Anterior cingulate cortex (tissue), 58 donors: ENCODE results near the gene CPZ.

Source experiments
- DNase-seq, 58 donors: peaks; one replicate each; lab custom pipeline; 2025; lab: John Stamatoyannopoulos, UW

Gene CPZ

GRCh38 chr4:8579526-8580320 lies 12.8 kb upstream of the CPZ start:
- DNase-seq, result no peak

- DNase-seq, result no peak
Observed at GRCh38 chr4:8580321-8581093, 12.1 kb upstream of the CPZ start, which contains the start of gene GPR78. GPR78 (plus strand) TSS chr4:8580392; CDS start chr4:8580983, 591 bp downstream.

GRCh38 chr4:8581094-8581861 lies 11.3 kb upstream of the CPZ start:
- no peak for DNase-seq

GRCh38 chr4:8582016-8582415 lies 10.5 kb upstream of the CPZ start:
- DNase-seq, result no peak

GRCh38 chr4:8582436-8582835 lies 10.1 kb upstream of the CPZ start:
- no peak for DNase-seq

- DNase-seq, result no peak
Observed at GRCh38 chr4:8582941-8583654, 9.5 kb upstream of the CPZ start.

- DNase-seq, result peak in 2 of 58 donors; percentile 8 to 20
Observed at GRCh38 chr4:8583655-8584025, 8.9 kb upstream of the CPZ start.

GRCh38 chr4:8585186-8585585 lies 7.4 kb upstream of the CPZ start:
- DNase-seq, result no peak

GRCh38 chr4:8585721-8586212 lies 6.8 kb upstream of the CPZ start:
- no peak for DNase-seq

- DNase-seq, result no peak
Observed at GRCh38 chr4:8586246-8586645, 6.3 kb upstream of the CPZ start.

- no peak for DNase-seq
Observed at GRCh38 chr4:8586671-8587468, 5.7 kb upstream of the CPZ start.

- DNase-seq, result no peak
Observed at GRCh38 chr4:8587469-8588195, 4.9 kb upstream of the CPZ start.

- DNase-seq, result no peak
Observed at GRCh38 chr4:8588196-8588470, 4.4 kb upstream of the CPZ start.

GRCh38 chr4:8589336-8589735 lies 3.2 kb upstream of the CPZ start:
- DNase-seq, result no peak

GRCh38 chr4:8589823-8590545 lies 2.6 kb upstream of the CPZ start:
- peak in 28 of 58 donors; percentile 7 to 68 (median 32) for DNase-seq

GRCh38 chr4:8590546-8590880 lies 2.1 kb upstream of the CPZ start:
- DNase-seq, result no peak

- DNase-seq, result no peak
Observed at GRCh38 chr4:8591114-8591513, 1.5 kb upstream of the CPZ start.

- no peak for DNase-seq
Observed at GRCh38 chr4:8591626-8592365, 769 bp upstream of the CPZ start.
